H1 (cell line): Measurements from ENCODE around the gene OCLN. TPM values are rescaled to one million over a fixed set of nuclear protein-coding genes. Genes with fewer than 3 reads are reported as not detected.
A peak's percentile ranks its signal among the peaks of the same experiment; 100 is the strongest.

Experiments used
- CTCF ChIA-PET: fragments of 300-600 bp; sonication (Branson Sonifier 250); formaldehyde crosslinking; loops from one replicate; lab custom pipeline; 2021; ENCODE audit not compliant: partially characterized antibody; lab: Charles Lee
- POLR2A ChIA-PET: fragments of 300-600 bp; sonication (Branson Sonifier 250); formaldehyde crosslinking; loops from one replicate; lab custom pipeline; 2021; ENCODE audit warnings: inconsistent platforms; ENCODE audit not compliant: partially characterized antibody; lab: Charles Lee
- DNase-seq, 2 experiments: peaks; one replicate each; pipeline versions ENCODE4 v3.0.0 to v3.0.0-alpha.2; 2010 to 2022; ENCODE audit warnings: low spot score in 2 of 2, low read depth in 1 of 2, mixed read lengths in 1 of 2
- FAIRE-seq: peaks from 2 replicates; lab custom pipeline; 2011; peaks lifted over from hg19 to GRCh38; lab: Jason Lieb, UNC
- H2AFZ ChIP-seq: 2 replicates; pipeline ENCODE4 v1.8.1; 2012; ENCODE audit warnings: low read length, inconsistent platforms
- H2AK5ac ChIP-seq: 2 replicates; pipeline ENCODE4 v1.6.1; 2013; ENCODE audit warnings: low read depth, low read length
- H2BK120ac ChIP-seq: replicated peaks from 2 replicates; pipeline ENCODE3; 2013; ENCODE audit warnings: low read depth, low read length, inconsistent platforms
- H2BK12ac ChIP-seq: 2 replicates; pipeline ENCODE4 v1.6.1; 2013; ENCODE audit warnings: low read depth, low read length
- H2BK15ac ChIP-seq: 2 replicates; pipeline ENCODE4 v1.6.1; 2013; ENCODE audit warnings: low read length
- H2BK20ac ChIP-seq: 2 replicates; pipeline ENCODE4 v1.6.1; 2013; ENCODE audit warnings: low read length
- H2BK5ac ChIP-seq: 2 replicates; pipeline ENCODE4 v1.6.1; 2013; ENCODE audit warnings: low read depth, low read length
- H3K14ac ChIP-seq: 2 replicates; pipeline ENCODE4 v1.6.1; 2013; ENCODE audit warnings: inconsistent platforms; ENCODE audit not compliant: insufficient read length
- H3K18ac ChIP-seq: 2 replicates; pipeline ENCODE4 v1.6.1; 2013; ENCODE audit warnings: low read length; ENCODE audit errors: extremely low read depth
- H3K23ac ChIP-seq: 2 replicates; pipeline ENCODE4 v1.6.1; 2013; ENCODE audit warnings: inconsistent platforms; ENCODE audit not compliant: insufficient read length
- H3K23me2 ChIP-seq: 2 replicates; pipeline ENCODE4 v1.6.1; 2013; ENCODE audit warnings: low read depth, low read length
- H3K27ac ChIP-seq: 2 replicates; pipeline ENCODE4 v1.6.1; 2011; ENCODE audit warnings: low read depth, low read length, inconsistent platforms
- H3K27me3 ChIP-seq, 4 experiments: replicated peaks in 1 of 4; 1 replicate in 1 of 4; 2 replicates in 3 of 4; pipeline versions ENCODE4 v1.6.1 to v1.8.1; 2011 to 2013; ENCODE audit warnings: low read length in 3 of 4, mild to moderate bottlenecking in 3 of 4, inconsistent platforms in 2 of 4, mixed read lengths in 2 of 4, moderate library complexity in 1 of 4; ENCODE audit not compliant: control insufficient read depth in 3 of 4, insufficient read depth in 3 of 4; ENCODE audit errors: extremely low read depth in 1 of 4
- H3K36me3 ChIP-seq, 4 experiments: 2 replicates each; pipeline versions ENCODE4 v1.6.1 to v1.8.1; 2011 to 2013; ENCODE audit warnings: mild to moderate bottlenecking in 4 of 4, low read length in 3 of 4, moderate library complexity in 2 of 4, control low read depth in 1 of 4, inconsistent platforms in 1 of 4; ENCODE audit not compliant: insufficient read depth in 4 of 4, control insufficient read depth in 2 of 4
- H3K4ac ChIP-seq: replicated peaks from 2 replicates; pipeline ENCODE3; 2013; ENCODE audit warnings: low read length, low read depth, mixed read lengths, inconsistent platforms; ENCODE audit not compliant: insufficient read length
- H3K4me1 ChIP-seq, 4 experiments: replicated peaks in 1 of 4; 1 replicate in 1 of 4; 2 replicates in 3 of 4; pipeline versions ENCODE4 v1.6.1 to v1.8.1; 2011 to 2013; ENCODE audit warnings: low read length in 3 of 4, inconsistent platforms in 2 of 4, mixed read lengths in 1 of 4; ENCODE audit not compliant: insufficient read depth in 4 of 4, control insufficient read depth in 3 of 4
- H3K4me2 ChIP-seq, 2 experiments: 2 replicates each; pipeline versions ENCODE4 v1.6.1 to v1.8.1; 2011 to 2013; ENCODE audit warnings: low read depth in 2 of 2, low read length in 2 of 2, control low read depth in 1 of 2, inconsistent platforms in 1 of 2, mild to moderate bottlenecking in 1 of 2; ENCODE audit not compliant: insufficient read depth in 1 of 2
- H3K4me3 ChIP-seq, 4 experiments: fragments of 200-600, 300-600 bp in 1 of 4; sonication (generic), shearing (Covaris generic), sonication (Bioruptor Twin) in 1 of 4; 2 replicates each; pipeline versions ENCODE4 v1.5.1 to v1.8.1; 2011 to 2016; ENCODE audit warnings: low read length in 4 of 4, low read depth in 3 of 4, control low read depth in 2 of 4, inconsistent platforms in 2 of 4, mild to moderate bottlenecking in 2 of 4, mixed read lengths in 1 of 4, moderate library complexity in 1 of 4; ENCODE audit not compliant: insufficient read depth in 2 of 4; ENCODE audit errors: extremely low read depth in 1 of 4
- H3K56ac ChIP-seq: replicated peaks from 2 replicates; pipeline ENCODE3; 2013; ENCODE audit warnings: low read depth, mild to moderate bottlenecking, mixed read lengths, low read length, inconsistent platforms; ENCODE audit not compliant: insufficient read length
- H3K79me1 ChIP-seq: 2 replicates; pipeline ENCODE4 v1.6.1; 2013; ENCODE audit warnings: low read depth, low read length, control low read depth
- H3K79me2 ChIP-seq, 2 experiments: 2 replicates each; pipeline versions ENCODE4 v1.6.1 to v1.8.1; 2012 to 2013; ENCODE audit warnings: low read length in 2 of 2, mild to moderate bottlenecking in 2 of 2, inconsistent platforms in 1 of 2; ENCODE audit not compliant: insufficient read depth in 2 of 2, control insufficient read depth in 1 of 2
- H3K9ac ChIP-seq, 4 experiments: replicated peaks in 1 of 4; 1 replicate in 1 of 4; 2 replicates in 3 of 4; pipeline versions ENCODE4 v1.6.1 to v1.8.1; 2011 to 2013; ENCODE audit warnings: low read depth in 3 of 4, low read length in 3 of 4, control low read depth in 2 of 4, mild to moderate bottlenecking in 2 of 4, moderate library complexity in 2 of 4, inconsistent platforms in 1 of 4; ENCODE audit errors: extremely low read depth in 1 of 4
- H3K9me3 ChIP-seq, 2 experiments: 2 replicates each; pipeline versions ENCODE4 v1.6.1 to v1.8.1; 2012 to 2013; ENCODE audit warnings: mild to moderate bottlenecking in 2 of 2, moderate library complexity in 2 of 2, control low read depth in 1 of 2, inconsistent platforms in 1 of 2, low read depth in 1 of 2, low read length in 1 of 2, mixed read lengths in 1 of 2; ENCODE audit not compliant: insufficient read depth in 2 of 2
- H4K20me1 ChIP-seq, 2 experiments: replicated peaks in 1 of 2; 2 replicates each; pipeline versions ENCODE3 to v1.8.1; 2011 to 2013; ENCODE audit warnings: inconsistent platforms in 2 of 2, low read length in 2 of 2, mild to moderate bottlenecking in 1 of 2; ENCODE audit not compliant: insufficient read depth in 2 of 2, control insufficient read depth in 1 of 2
- H4K5ac ChIP-seq: 2 replicates; pipeline ENCODE4 v1.6.1; 2013; ENCODE audit warnings: low read length, low read depth, mixed read lengths, inconsistent platforms; ENCODE audit not compliant: insufficient read length
- H4K8ac ChIP-seq: 2 replicates; pipeline ENCODE4 v1.8.0; 2013; ENCODE audit warnings: mild to moderate bottlenecking, moderate library complexity, low read length, inconsistent platforms; ENCODE audit not compliant: insufficient read depth; ENCODE audit errors: extremely low read depth
- H4K91ac ChIP-seq: replicated peaks from 2 replicates; pipeline ENCODE3; 2013; ENCODE audit warnings: low read length, mixed read lengths, inconsistent platforms; ENCODE audit not compliant: insufficient read length
- HDAC2 ChIP-seq, 2 experiments: fragments of 300-600 bp in 1 of 2; sonication (generic) in 1 of 2; IDR thresholded peaks; 2 replicates each; pipeline ENCODE4 v1.6.1; 2011 to 2012; ENCODE audit warnings: low read depth in 2 of 2, low read length in 2 of 2, mild to moderate bottlenecking in 2 of 2, moderate library complexity in 2 of 2, borderline replicate concordance in 1 of 2, inconsistent platforms in 1 of 2
- WGBS, 2 experiments: shearing (Covaris generic) in 1 of 2; methylation state at CpG; one replicate each; pipeline versions ENCODE4 v1.1.6 to v1.1.7; 2013 to 2015; ENCODE audit warnings: low lambda C conversion rate in 2 of 2, mixed read lengths in 2 of 2, inconsistent platforms in 1 of 2, low coverage in 1 of 2, missing lambda C conversion rate in 1 of 2; ENCODE audit not compliant: insufficient replicate concordance in 2 of 2, insufficient coverage in 1 of 2, insufficient read length in 1 of 2; ENCODE audit errors: extremely low coverage in 1 of 2, missing lambda C conversion rate in 1 of 2; 5-methylcytosine and 5-hydroxymethylcytosine counted together
- polyA plus RNA-seq, 7 experiments: library from polyadenylated mRNA; depleted of rRNA in 3 of 7; stranded (reverse) in 5 of 7; unstranded in 2 of 7; fragments of >200 nt in 5 of 7; fragments of 200-250 nt in 2 of 7; gene quantifications; 1 replicate in 5 of 7; 2 replicates in 1 of 7; 4 replicates in 1 of 7; pipeline versions ENCODE4 v1.2.1 to v1.2.3, GENCODE V29; 2011 to 2013; ENCODE audit warnings: missing spikeins in 2 of 7, mixed read lengths in 2 of 7
- total RNA-seq: library from RNA; stranded (reverse); fragmentation: NEBNext Ultra II Directional; extraction: Animal tissue kit (Norgen Biotek cat#: 25700); gene quantifications from 2 replicates; pipeline ENCODE4 v1.2.1, GENCODE V29; 2021
- TF ChIP-seq, protein P1 (sequence below): IDR thresholded peaks from 2 replicates; pipeline ENCODE4 v1.6.1; 2012; ENCODE audit warnings: low read length, inconsistent platforms

Gene OCLN
- total and polyA plus RNA-seq, 2 of the 8 experiments (the other 6 are each of a cell fraction or from before 2014, with no cell fraction given), result 27.9 to 85.5 TPM

DNA sequence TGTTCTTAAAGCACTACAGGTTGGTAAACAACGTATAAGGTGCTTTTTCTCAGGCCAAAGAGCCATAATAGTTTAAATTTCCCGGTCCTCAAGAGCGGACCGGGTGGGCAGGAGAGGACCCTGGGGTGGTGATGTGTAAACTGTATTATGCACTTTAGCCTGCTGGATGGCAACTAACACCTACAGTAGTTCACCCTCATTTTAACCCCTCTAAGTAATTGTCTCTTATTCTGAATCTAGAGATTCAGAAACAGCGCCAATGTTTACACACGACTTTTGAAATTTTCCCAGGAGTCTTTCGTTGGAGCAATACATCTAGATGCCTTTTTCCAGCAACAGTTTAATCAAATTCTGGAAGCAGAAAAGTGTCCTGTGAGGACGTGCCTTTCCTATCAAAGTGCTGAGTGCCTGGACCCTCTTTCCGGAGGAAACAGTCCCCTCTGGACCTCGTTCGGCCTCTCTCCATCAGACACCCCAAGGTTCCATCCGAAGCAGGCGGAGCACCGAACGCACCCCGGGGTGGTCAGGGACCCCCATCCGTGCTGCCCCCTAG lies 676 bp upstream of the OCLN start:
- Histone ChIP-seq H3K4me2 (peak overlapping the region; percentile 78 to 87), H3K18ac (peak overlapping the region; percentile 89), H2BK15ac (peak overlapping the region; percentile 88; the same call in 1 of the 2 replicates), H2BK12ac (peak overlapping the region; percentile 93), H3K79me2 (peaks cover 9 to 31% of the 10 kb centered on the region in 2 experiments), H3K23ac (no peak overlapping the region), H3K27me3 (no peaks in the 10 kb centered on the region), H3K23me2 (peaks cover 2% of the 10 kb centered on the region; the same call in 1 of the 2 replicates), H3K14ac (no peak overlapping the region), H2AFZ (peak overlapping the region; percentile 59; the same call in 1 of the 2 replicates), H4K5ac (peak overlapping the region; percentile 97), H4K8ac (peak overlapping the region; percentile 99), H3K56ac (no peak overlapping the region), H3K36me3 (no peaks in the 10 kb centered on the region), H3K9ac (peak overlapping the region; percentile 70 to 88 (median 80); a peak in 6 of 7 replicates), H3K79me1 (peaks cover 3% of the 10 kb centered on the region; the same call in 1 of the 2 replicates), H2BK5ac (peak overlapping the region; percentile 95), H2BK120ac (no peak overlapping the region), H4K20me1 (peaks cover 0 to 1% of the 10 kb centered on the region in 2 experiments), H3K4me3 (peak overlapping the region; percentile 82 to 96 (median 92)), H3K4me1 (peaks cover 0 to 9% (median 6%) of the 10 kb centered on the region in 4 experiments; a peak in 4 of 7 replicates), H3K4ac (no peak overlapping the region), H2BK20ac (no peak overlapping the region), H4K91ac (peak overlapping the region; percentile 90), H3K9me3 (no peaks in the 10 kb centered on the region), H3K27ac (peak overlapping the region; percentile 93; the same call in 1 of the 2 replicates), H2AK5ac (no peak overlapping the region)
- 12% methylated on average over 17 of the region's 17 CpGs; no CpG with 5 or more reads in 1 of the 2 experiments for WGBS, 2 experiments
- POLR2A ChIA-PET, result no interaction called here
- no peak for DNase-seq
- CTCF ChIA-PET, result no interaction called here
- no peak for FAIRE-seq
- TF ChIP-seq, protein P1, sequence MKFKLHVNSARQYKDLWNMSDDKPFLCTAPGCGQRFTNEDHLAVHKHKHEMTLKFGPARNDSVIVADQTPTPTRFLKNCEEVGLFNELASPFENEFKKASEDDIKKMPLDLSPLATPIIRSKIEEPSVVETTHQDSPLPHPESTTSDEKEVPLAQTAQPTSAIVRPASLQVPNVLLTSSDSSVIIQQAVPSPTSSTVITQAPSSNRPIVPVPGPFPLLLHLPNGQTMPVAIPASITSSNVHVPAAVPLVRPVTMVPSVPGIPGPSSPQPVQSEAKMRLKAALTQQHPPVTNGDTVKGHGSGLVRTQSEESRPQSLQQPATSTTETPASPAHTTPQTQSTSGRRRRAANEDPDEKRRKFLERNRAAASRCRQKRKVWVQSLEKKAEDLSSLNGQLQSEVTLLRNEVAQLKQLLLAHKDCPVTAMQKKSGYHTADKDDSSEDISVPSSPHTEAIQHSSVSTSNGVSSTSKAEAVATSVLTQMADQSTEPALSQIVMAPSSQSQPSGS, result no peak
- peak in 1 of 2 experiments; percentile 38; a peak in 1 of 4 replicates for TF ChIP-seq HDAC2 (IDR thresholded peaks at IDR 0.05; ENCODE audit: borderline replicate concordance in 1 of 2, low read depth in 2 of 2, low read length in 2 of 2)
